Left ventricle myocardium inferior (tissue), 1 donor: Measurements from ENCODE around the gene KARS1. TPM values are rescaled to one million over a fixed set of nuclear protein-coding genes. Genes with fewer than 3 reads are reported as not detected.

Experiments used
- DNase-seq: peaks from one replicate; pipeline ENCODE4 v3.0.0-alpha.2; 2020
- H3K27ac ChIP-seq: fragments of 200-600 bp; replicated peaks from 2 replicates; pipeline ENCODE4 v1.8.0; 2021
- H3K27me3 ChIP-seq: fragments of 200-600 bp; 2 replicates; pipeline ENCODE4 v1.8.0; 2021; ENCODE audit warnings: low read depth
- H3K36me3 ChIP-seq: fragments of 200-600 bp; 2 replicates; pipeline ENCODE4 v1.8.0; 2021
- H3K4me1 ChIP-seq: fragments of 200-600 bp; 2 replicates; pipeline ENCODE4 v1.8.0; 2021
- H3K4me3 ChIP-seq: fragments of 200-600 bp; 2 replicates; pipeline ENCODE4 v1.8.0; 2021; ENCODE audit warnings: mild to moderate bottlenecking, moderate library complexity
- H3K9me3 ChIP-seq: fragments of 200-600 bp; replicated peaks from 2 replicates; pipeline ENCODE4 v1.8.0; 2021
- CTCF ChIP-seq: fragments of 200-600 bp; IDR thresholded peaks from 2 replicates; pipeline ENCODE4 v1.8.0; 2021; ENCODE audit warnings: antibody characterized with exemption, mild to moderate bottlenecking, borderline replicate concordance
- intact Hi-C: fragments of 100-400 bp; cut with micrococcal nuclease; formaldehyde crosslinking; loops from one replicate; pipeline ENCODE4 v1.11.0; 2022
- total RNA-seq: library from RNA; stranded (reverse); fragmentation: NEBNext Ultra II Directional; extraction: Animal tissue kit (Norgen Biotek cat#: 25700); gene quantifications from one replicate; pipeline ENCODE4 v1.2.1, GENCODE V29; 2021
- donor health status: DM: no; HTN: yes; CAD: no; lungs with severe emphysema.

The KARS1 gene
- total RNA-seq, 1 donor from 2014 or later: 127 TPM

GRCh38 chr16:75635036-75635435 lies 12.4 kb downstream of the KARS1 start:
- Histone ChIP-seq H3K27me3 (no peaks in the 10 kb centered on the region), H3K4me3 (no peak overlapping the region), H3K9me3 (no peaks in the 10 kb centered on the region), H3K36me3 (peaks cover 99% of the 10 kb centered on the region), H3K4me1 (no peaks in the 10 kb centered on the region), H3K27ac (no peak overlapping the region)
- TF ChIP-seq CTCF: no peak
- intact Hi-C loops: loop anchor here (10.0 kb wide), 1 partner anchor 60 kb away; no protein-coding TSS in a partner anchor
- no peak for DNase-seq

DNA sequence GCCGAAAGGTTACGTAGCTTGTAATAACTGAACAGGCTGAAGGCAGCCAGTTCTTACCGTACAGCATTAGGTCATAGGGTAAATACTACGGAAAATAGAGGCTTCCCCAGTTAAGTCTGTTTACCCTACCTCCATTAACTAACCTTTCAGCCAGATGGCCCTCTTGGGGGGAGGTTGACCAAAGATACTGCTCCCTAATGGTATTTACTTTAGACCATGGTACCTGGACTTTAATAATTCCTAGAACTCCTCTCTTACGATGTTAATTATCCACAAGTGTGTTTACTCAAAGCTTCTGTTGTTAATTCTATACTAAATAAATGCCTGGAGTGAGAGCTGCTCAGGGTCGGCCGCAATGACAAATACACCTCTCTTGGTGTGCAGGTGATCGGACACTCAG lies 14.6 kb downstream of the KARS1 start:
- intact Hi-C loops: loop anchor here (10.0 kb wide), 1 partner anchor 62 kb away; no protein-coding TSS in a partner anchor
- no peak for DNase-seq
- no peak overlapping the region for H3K4me3 ChIP-seq
- H3K27ac ChIP-seq: no peak overlapping the region
- peaks cover 99% of the 10 kb centered on the region for H3K36me3 ChIP-seq
- TF ChIP-seq CTCF: no peak
- H3K4me1 ChIP-seq: peaks cover 6% of the 10 kb centered on the region
- no peaks in the 10 kb centered on the region for H3K9me3 ChIP-seq
- H3K27me3 ChIP-seq: no peaks in the 10 kb centered on the region

GRCh38 chr16:75630052-75630451 lies 17.4 kb downstream of the KARS1 start:
- intact Hi-C loops: loop anchor here (10.0 kb wide), 1 partner anchor 65 kb away; no protein-coding TSS in a partner anchor
- no peaks in the 10 kb centered on the region for H3K9me3 ChIP-seq
- peaks cover 10% of the 10 kb centered on the region for H3K4me1 ChIP-seq
- H3K27me3 ChIP-seq: no peaks in the 10 kb centered on the region
- no peak for TF ChIP-seq CTCF
- peaks cover 92% of the 10 kb centered on the region for H3K36me3 ChIP-seq
- H3K4me3 ChIP-seq: no peak overlapping the region
- no peak overlapping the region for H3K27ac ChIP-seq
- no peak for DNase-seq

DNA sequence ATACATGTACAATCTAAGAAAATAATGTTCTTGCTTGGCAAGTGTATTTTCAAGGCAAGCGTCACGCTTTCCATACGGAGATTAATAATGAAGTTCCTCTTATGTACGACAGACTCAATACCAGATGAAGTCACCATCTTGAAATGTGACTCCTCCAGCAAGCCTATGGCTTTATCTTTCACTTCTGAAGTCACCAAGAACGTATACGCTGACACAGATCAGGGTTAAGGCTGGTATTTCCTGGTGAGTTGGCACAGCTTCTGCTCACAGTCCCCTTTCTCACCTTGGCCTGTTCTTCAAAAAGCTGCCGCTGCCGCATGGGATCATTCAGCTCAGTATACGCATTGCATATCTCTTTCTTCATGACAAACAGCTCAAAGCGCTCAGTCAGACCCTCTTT lies 18.3 kb downstream of the KARS1 start:
- intact Hi-C loops: no loop called here
- Histone ChIP-seq H3K27me3 (no peaks in the 10 kb centered on the region), H3K4me1 (peaks cover 10% of the 10 kb centered on the region), H3K9me3 (no peaks in the 10 kb centered on the region), H3K36me3 (peaks cover 82% of the 10 kb centered on the region), H3K4me3 (no peak overlapping the region), H3K27ac (no peak overlapping the region)
- no peak for DNase-seq
- TF ChIP-seq CTCF: no peak

DNA sequence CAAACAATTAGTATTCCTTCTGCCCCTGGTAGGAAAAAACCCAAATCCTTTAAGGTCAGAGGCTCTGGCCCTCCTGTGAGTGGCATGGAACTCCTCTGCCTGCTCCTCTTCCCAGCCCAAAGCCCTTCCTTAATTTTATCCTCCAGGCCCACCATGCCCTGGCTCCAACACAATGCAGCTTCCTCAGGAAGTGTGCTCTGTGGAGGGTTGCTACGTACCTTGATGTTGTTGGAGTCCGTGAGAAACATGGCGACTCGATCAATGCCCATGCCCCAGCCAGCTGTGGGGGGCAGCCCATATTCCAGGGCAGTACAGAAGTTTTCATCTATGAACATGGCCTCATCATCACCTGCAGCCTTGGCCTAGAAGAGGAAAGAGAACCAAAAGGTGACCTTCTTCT lies 19.1 kb downstream of the KARS1 start:
- Histone ChIP-seq H3K9me3 (no peaks in the 10 kb centered on the region), H3K27me3 (no peaks in the 10 kb centered on the region), H3K36me3 (peaks cover 75% of the 10 kb centered on the region), H3K27ac (no peak overlapping the region), H3K4me3 (no peak overlapping the region), H3K4me1 (peaks cover 15% of the 10 kb centered on the region)
- no peak for TF ChIP-seq CTCF
- no peak for DNase-seq
- intact Hi-C loops: no loop called here

GRCh38 chr16:75627851-75628250 lies 19.6 kb downstream of the KARS1 start:
- no peak for TF ChIP-seq CTCF
- Histone ChIP-seq H3K4me1 (peaks cover 17% of the 10 kb centered on the region), H3K27ac (no peak overlapping the region), H3K36me3 (peaks cover 70% of the 10 kb centered on the region), H3K4me3 (no peak overlapping the region), H3K27me3 (no peaks in the 10 kb centered on the region), H3K9me3 (no peaks in the 10 kb centered on the region)
- intact Hi-C loops: no loop called here
- no peak for DNase-seq
